HCT116 (cell line): Measurements from ENCODE around the gene RAPH1. TPM values are rescaled to one million over a fixed set of nuclear protein-coding genes. Genes with fewer than 3 reads are reported as not detected.

ENCODE experiments used
- ATAC-seq: fragments of 200-7000 bp; cut with Tn5 transposase; 2 replicates; pipeline ENCODE4 v1.9.1; 2020; ENCODE audit warnings: mild to moderate bottlenecking, moderate library complexity
- BruUV-seq: library from RNA; stranded (reverse); fragments of 400-500 nt; replicated peaks from 2 replicates; lab custom pipeline; 2021; lab: Mats Ljungman, UMichigan
- CTCF ChIA-PET: fragments of 300-600 bp; sonication (Branson Sonifier 250); formaldehyde crosslinking; loops from one replicate; lab custom pipeline; 2021; ENCODE audit warnings: antibody characterized with exemption; lab: Charles Lee
- POLR2A ChIA-PET: fragments of 300-600, 350-600 bp; sonication (Branson Sonifier 250); formaldehyde crosslinking; loops from one replicate; lab custom pipeline; 2021; ENCODE audit warnings: antibody characterized with exemption; lab: Charles Lee
- RAD21 ChIA-PET, 2 experiments: fragments of 300-600 bp; sonication (Branson Sonifier 250); formaldehyde crosslinking; loops; one replicate each; lab custom pipeline; 2023; ENCODE audit warnings: low total read pairs in 2 of 2; ENCODE audit not compliant: uncharacterized antibody in 2 of 2, unreplicated experiment in 2 of 2, low non-redundant PET in 1 of 2; lab: Charles Lee
- DNase-seq: peaks from one replicate; pipeline ENCODE4 v3.0.0-alpha.2; 2010; ENCODE audit warnings: low read depth, low spot score
- H2AFZ ChIP-seq: fragments of 200-600 bp; shearing (Covaris generic), sonication (generic); 2 replicates; pipeline ENCODE4 v1.6.1; 2017; ENCODE audit warnings: low read depth, mixed run types, mixed read lengths, antibody characterized with exemption, low read length; ENCODE audit not compliant: poor library complexity, severe bottlenecking
- H3K27ac ChIP-seq: 2 replicates; pipeline ENCODE4 v1.5.1; 2012; ENCODE audit warnings: low read depth, low read length
- H3K27me3 ChIP-seq: fragments of 200-600 bp; sonication (generic); 2 replicates; pipeline ENCODE4 v1.6.1; 2016; ENCODE audit warnings: mixed run types, low read length, mixed read lengths; ENCODE audit not compliant: insufficient read depth
- H3K36me3 ChIP-seq, 2 experiments: fragments of 200-500 bp in 1 of 2; fragments of 200-600 bp in 1 of 2; sonication (Bioruptor generic) in 1 of 2; sonication (generic) in 1 of 2; 2 replicates each; pipeline versions ENCODE4 v1.5.1 to v1.6.1; 2014 to 2016; ENCODE audit warnings: low read length in 2 of 2, inconsistent platforms in 1 of 2, mixed read lengths in 1 of 2, mixed run types in 1 of 2; ENCODE audit not compliant: insufficient read depth in 2 of 2, control insufficient read depth in 1 of 2
- H3K4me1 ChIP-seq, 2 experiments: fragments of 200-600 bp in 1 of 2; sonication (generic) in 1 of 2; 2 replicates each; pipeline versions ENCODE4 v1.5.1 to v1.6.1; 2012 to 2017; ENCODE audit warnings: low read length in 2 of 2, inconsistent platforms in 1 of 2, mild to moderate bottlenecking in 1 of 2, mixed read lengths in 1 of 2, mixed run types in 1 of 2, moderate library complexity in 1 of 2; ENCODE audit not compliant: insufficient read depth in 2 of 2, control insufficient read depth in 1 of 2
- H3K4me2 ChIP-seq: fragments of 200-600 bp; sonication (generic); 2 replicates; pipeline ENCODE4 v1.6.1; 2017; ENCODE audit warnings: mixed run types, low read length, mixed read lengths
- H3K4me3 ChIP-seq, 2 experiments: fragments of 200-600 bp in 1 of 2; sonication (generic) in 1 of 2; replicated peaks in 1 of 2; 2 replicates each; pipeline ENCODE4 v1.5.1; 2011 to 2016; ENCODE audit warnings: low read length in 2 of 2, control low read depth in 1 of 2, low read depth in 1 of 2, mild to moderate bottlenecking in 1 of 2, mixed read lengths in 1 of 2, mixed run types in 1 of 2
- H3K79me2 ChIP-seq: fragments of 200-600 bp; sonication (generic); 2 replicates; pipeline ENCODE4 v1.6.1; 2017; ENCODE audit warnings: mild to moderate bottlenecking, mixed run types, low read length, moderate library complexity, mixed read lengths; ENCODE audit not compliant: insufficient read depth
- H3K9ac ChIP-seq: fragments of 200-600 bp; sonication (generic); 2 replicates; pipeline ENCODE4 v1.6.1; 2016; ENCODE audit warnings: low read length, mixed read lengths
- H3K9me2 ChIP-seq: fragments of 200-600 bp; sonication (generic), shearing (Covaris generic); 2 replicates; pipeline ENCODE4 v1.6.1; 2017; ENCODE audit warnings: mixed run types, mild to moderate bottlenecking, moderate library complexity; ENCODE audit not compliant: insufficient read depth
- H3K9me3 ChIP-seq, 2 experiments: fragments of 200-500 bp in 1 of 2; fragments of 200-600 bp in 1 of 2; sonication (Bioruptor generic) in 1 of 2; sonication (generic) in 1 of 2; 2 replicates each; pipeline ENCODE4 v1.6.1; 2014 to 2017; ENCODE audit warnings: low read length in 2 of 2, mixed read lengths in 2 of 2, inconsistent platforms in 1 of 2, low read depth in 1 of 2, mild to moderate bottlenecking in 1 of 2, mixed run types in 1 of 2, moderate library complexity in 1 of 2; ENCODE audit not compliant: control insufficient read depth in 1 of 2, insufficient read depth in 1 of 2
- H4K20me1 ChIP-seq: fragments of 200-600 bp; sonication (generic), shearing (Covaris generic); 2 replicates; pipeline ENCODE4 v1.6.1; 2017; ENCODE audit warnings: mixed run types, mild to moderate bottlenecking, moderate library complexity; ENCODE audit not compliant: insufficient read depth
- ATF3 ChIP-seq: IDR thresholded peaks from 2 replicates; pipeline ENCODE4 v1.6.1; 2012
- CBX3 ChIP-seq: IDR thresholded peaks from 2 replicates; pipeline ENCODE4 v1.6.1; 2012; ENCODE audit warnings: low read depth
- CEBPB ChIP-seq: IDR thresholded peaks from 2 replicates; pipeline ENCODE4 v1.6.1; 2012; ENCODE audit warnings: low read depth
- ELF1 ChIP-seq: IDR thresholded peaks from 2 replicates; pipeline ENCODE4 v1.6.1; 2012; ENCODE audit warnings: low read depth, borderline replicate concordance
- EZH2 ChIP-seq: fragments of 200-600 bp; sonication (generic); IDR thresholded peaks from 2 replicates; pipeline ENCODE4 v1.6.1; 2017; ENCODE audit warnings: antibody characterized with exemption, mixed run types
- EZH2phosphoT487 ChIP-seq: fragments of 200-600 bp; IDR thresholded peaks from 2 replicates; pipeline ENCODE4 v1.6.1; 2018; ENCODE audit warnings: antibody characterized with exemption, borderline replicate concordance
- POLR2A ChIP-seq: IDR thresholded peaks from 2 replicates; pipeline ENCODE4 v1.7.0; 2011; ENCODE audit warnings: borderline replicate concordance; ENCODE audit not compliant: insufficient read depth, insufficient read length; ENCODE audit errors: extremely low read depth
- RAD21 ChIP-seq: IDR thresholded peaks from 2 replicates; pipeline ENCODE4 v1.6.1; 2012; ENCODE audit warnings: low read depth, mild to moderate bottlenecking
- SIN3A ChIP-seq: IDR thresholded peaks from 2 replicates; pipeline ENCODE4 v1.6.1; 2012; ENCODE audit warnings: low read depth
- SP1 ChIP-seq: IDR thresholded peaks from 2 replicates; pipeline ENCODE4 v1.6.1; 2012; ENCODE audit warnings: low read depth
- SRF ChIP-seq: IDR thresholded peaks from 2 replicates; pipeline ENCODE4 v1.6.1; 2012; ENCODE audit warnings: low read depth
- TCF7L2 ChIP-seq: IDR thresholded peaks from 2 replicates; pipeline ENCODE4 v1.7.0; 2011; ENCODE audit warnings: borderline replicate concordance, inconsistent platforms; ENCODE audit not compliant: insufficient read depth, insufficient read length; ENCODE audit errors: extremely low read depth
- YY1 ChIP-seq: IDR thresholded peaks from 2 replicates; pipeline ENCODE4 v1.6.1; 2011; ENCODE audit warnings: low read length, low read depth, moderate library complexity, mild to moderate bottlenecking; ENCODE audit not compliant: insufficient replicate concordance; ENCODE audit errors: extremely low read depth
- ZFX ChIP-seq: fragments of 450-650 bp; IDR thresholded peaks from 2 replicates; pipeline ENCODE4 v1.6.1; 2017
- intact Hi-C: fragments of 100-400 bp; cut with micrococcal nuclease; formaldehyde crosslinking; loops from 2 replicates; pipeline ENCODE4 v1.10.0; 2022
- total RNA-seq: library from RNA; stranded (reverse); gene quantifications from one replicate; pipeline ENCODE4 v1.2.1, GENCODE V29; 2021; ENCODE audit not compliant: unreplicated experiment
- TF ChIP-seq, protein P1 (sequence below): IDR thresholded peaks from 2 replicates; pipeline ENCODE4 v1.6.1; 2011; ENCODE audit warnings: mild to moderate bottlenecking, low read length, moderate library complexity; ENCODE audit not compliant: insufficient replicate concordance; ENCODE audit errors: extremely low read depth
- TF ChIP-seq, protein P2 (sequence below): IDR thresholded peaks from 2 replicates; pipeline ENCODE4 v1.6.1; 2012; ENCODE audit warnings: low read depth

The RAPH1 gene
- total RNA-seq, 1 experiment from 2014 or later: 22.3 TPM

DNA sequence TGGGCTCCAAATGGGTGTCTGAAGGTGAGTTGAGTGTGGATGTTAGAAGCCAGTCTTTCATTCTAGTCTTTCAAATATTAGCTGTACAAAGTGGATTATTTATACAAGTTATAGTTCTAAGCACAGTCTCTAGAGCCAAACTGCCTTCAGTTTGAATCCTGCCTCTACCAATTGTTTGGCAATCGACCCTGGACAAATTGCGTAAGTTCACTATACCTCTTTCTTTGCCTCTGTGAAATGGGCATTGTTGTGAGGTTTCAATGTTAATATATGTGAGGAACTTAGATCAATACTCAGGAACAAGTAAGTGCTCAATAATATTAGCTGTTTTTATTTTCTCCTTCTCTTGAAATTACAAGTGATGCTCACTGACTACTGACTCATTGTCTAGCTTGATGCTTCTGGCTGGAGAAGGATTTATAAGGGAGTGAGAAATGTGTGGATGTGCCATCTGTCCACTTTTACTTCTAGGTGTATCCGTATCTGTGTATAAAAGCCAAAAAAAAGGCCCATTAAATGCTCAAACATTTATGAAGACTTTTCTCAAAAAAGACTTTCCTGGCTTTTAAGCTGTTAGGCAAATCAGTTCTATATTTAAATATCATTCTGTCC, 48.1 kb upstream of the RAPH1 start (continued):
- TF ChIP-seq TCF7L2: no peak
- no peak for TF ChIP-seq SP1
- no peak for TF ChIP-seq RAD21
- TF ChIP-seq YY1: no peak
- TF ChIP-seq ATF3: no peak
- TF ChIP-seq, protein P1, sequence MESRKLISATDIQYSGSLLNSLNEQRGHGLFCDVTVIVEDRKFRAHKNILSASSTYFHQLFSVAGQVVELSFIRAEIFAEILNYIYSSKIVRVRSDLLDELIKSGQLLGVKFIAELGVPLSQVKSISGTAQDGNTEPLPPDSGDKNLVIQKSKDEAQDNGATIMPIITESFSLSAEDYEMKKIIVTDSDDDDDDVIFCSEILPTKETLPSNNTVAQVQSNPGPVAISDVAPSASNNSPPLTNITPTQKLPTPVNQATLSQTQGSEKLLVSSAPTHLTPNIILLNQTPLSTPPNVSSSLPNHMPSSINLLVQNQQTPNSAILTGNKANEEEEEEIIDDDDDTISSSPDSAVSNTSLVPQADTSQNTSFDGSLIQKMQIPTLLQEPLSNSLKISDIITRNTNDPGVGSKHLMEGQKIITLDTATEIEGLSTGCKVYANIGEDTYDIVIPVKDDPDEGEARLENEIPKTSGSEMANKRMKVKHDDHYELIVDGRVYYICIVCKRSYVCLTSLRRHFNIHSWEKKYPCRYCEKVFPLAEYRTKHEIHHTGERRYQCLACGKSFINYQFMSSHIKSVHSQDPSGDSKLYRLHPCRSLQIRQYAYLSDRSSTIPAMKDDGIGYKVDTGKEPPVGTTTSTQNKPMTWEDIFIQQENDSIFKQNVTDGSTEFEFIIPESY: no peak
- no peak for TF ChIP-seq EZH2
- TF ChIP-seq EZH2phosphoT487: no peak
- TF ChIP-seq SIN3A: no peak
- no peak for TF ChIP-seq ELF1
- TF ChIP-seq SRF: no peak
- no peak for TF ChIP-seq CEBPB
- no peak for TF ChIP-seq ZFX

DNA sequence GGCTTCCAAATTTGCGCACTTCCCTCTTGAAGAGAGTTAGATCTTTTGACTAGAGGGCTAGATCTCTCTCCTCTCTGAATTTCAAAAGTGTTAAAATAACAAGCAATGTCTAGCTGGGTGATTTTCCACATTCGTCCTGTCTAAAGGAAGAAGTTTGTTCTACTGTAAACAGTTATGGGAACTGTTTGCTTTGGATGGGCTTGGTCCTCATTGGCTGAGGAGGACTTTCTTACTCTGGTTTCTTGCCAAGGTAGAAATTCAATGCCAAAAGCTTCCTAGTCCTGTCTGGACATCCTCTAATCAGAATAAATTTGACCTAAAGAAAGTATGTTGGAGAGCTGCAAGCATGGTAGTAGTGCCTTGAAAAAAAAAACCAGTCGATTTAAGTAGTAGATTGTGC, 47.4 kb upstream of the RAPH1 start:
- intact Hi-C loops: no loop called here
- no peaks in the 10 kb centered on the region for H3K27me3 ChIP-seq
- no peak for TF ChIP-seq EZH2phosphoT487
- TF ChIP-seq RAD21: no peak
- TF ChIP-seq, protein P2, sequence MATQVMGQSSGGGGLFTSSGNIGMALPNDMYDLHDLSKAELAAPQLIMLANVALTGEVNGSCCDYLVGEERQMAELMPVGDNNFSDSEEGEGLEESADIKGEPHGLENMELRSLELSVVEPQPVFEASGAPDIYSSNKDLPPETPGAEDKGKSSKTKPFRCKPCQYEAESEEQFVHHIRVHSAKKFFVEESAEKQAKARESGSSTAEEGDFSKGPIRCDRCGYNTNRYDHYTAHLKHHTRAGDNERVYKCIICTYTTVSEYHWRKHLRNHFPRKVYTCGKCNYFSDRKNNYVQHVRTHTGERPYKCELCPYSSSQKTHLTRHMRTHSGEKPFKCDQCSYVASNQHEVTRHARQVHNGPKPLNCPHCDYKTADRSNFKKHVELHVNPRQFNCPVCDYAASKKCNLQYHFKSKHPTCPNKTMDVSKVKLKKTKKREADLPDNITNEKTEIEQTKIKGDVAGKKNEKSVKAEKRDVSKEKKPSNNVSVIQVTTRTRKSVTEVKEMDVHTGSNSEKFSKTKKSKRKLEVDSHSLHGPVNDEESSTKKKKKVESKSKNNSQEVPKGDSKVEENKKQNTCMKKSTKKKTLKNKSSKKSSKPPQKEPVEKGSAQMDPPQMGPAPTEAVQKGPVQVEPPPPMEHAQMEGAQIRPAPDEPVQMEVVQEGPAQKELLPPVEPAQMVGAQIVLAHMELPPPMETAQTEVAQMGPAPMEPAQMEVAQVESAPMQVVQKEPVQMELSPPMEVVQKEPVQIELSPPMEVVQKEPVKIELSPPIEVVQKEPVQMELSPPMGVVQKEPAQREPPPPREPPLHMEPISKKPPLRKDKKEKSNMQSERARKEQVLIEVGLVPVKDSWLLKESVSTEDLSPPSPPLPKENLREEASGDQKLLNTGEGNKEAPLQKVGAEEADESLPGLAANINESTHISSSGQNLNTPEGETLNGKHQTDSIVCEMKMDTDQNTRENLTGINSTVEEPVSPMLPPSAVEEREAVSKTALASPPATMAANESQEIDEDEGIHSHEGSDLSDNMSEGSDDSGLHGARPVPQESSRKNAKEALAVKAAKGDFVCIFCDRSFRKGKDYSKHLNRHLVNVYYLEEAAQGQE: no peak
- no peak for TF ChIP-seq POLR2A
- no peak for TF ChIP-seq CBX3
- TF ChIP-seq, all 23 proteins: peak for 0
- Histone ChIP-seq H3K9me3 (no peaks in the 10 kb centered on the region), H3K9me2 (no peaks in the 10 kb centered on the region), H3K4me2 (no peak overlapping the region), H2AFZ (no peak overlapping the region), H3K36me3 (no peaks in the 10 kb centered on the region), H4K20me1 (no peaks in the 10 kb centered on the region), H3K4me3 (no peak overlapping the region), H3K27ac (no peak overlapping the region), H3K4me1 (peaks cover 20 to 35% of the 10 kb centered on the region in 2 experiments), H3K79me2 (no peaks in the 10 kb centered on the region), H3K9ac (no peak overlapping the region)
- DNase-seq (no peak), ATAC-seq (no peak)
- ChIA-PET RAD21 (no interaction called here), POLR2A (no interaction called here), CTCF (no interaction called here)
- no TSS peak for BruUV-seq
